ENCODE measurements around the gene C19orf47.
A peak's percentile ranks its signal among the peaks of the same experiment; 100 is the strongest.

The C19orf47 gene

GRCh38 chr19:40348125-40348913, at the start of gene C19orf47, which contains the start of gene PLD3:
C19orf47 (minus strand) TSS chr19:40348397; CDS start chr19:40341857, 6,540 bp downstream.
PLD3 (plus strand) TSS chr19:40348695; CDS start chr19:40366484, 17,789 bp downstream.
- peak; percentile 98 to 100 for DNase-seq

- DNase-seq, result no peak
These were observed 49.3 kb upstream of the C19orf47 start for GRCh38 chr19:40397568-40397906.

- DNase-seq, result no peak
These were observed 48.8 kb upstream of the C19orf47 start for GRCh38 chr19:40396886-40397567.

GRCh38 chr19:40395956-40396355, 47.8 kb upstream of the C19orf47 start:
- DNase-seq, result no peak

- no peak for DNase-seq
These were observed 46.6 kb upstream of the C19orf47 start for GRCh38 chr19:40394816-40395210.

- no peak for DNase-seq
These were observed 46.0 kb upstream of the C19orf47 start for GRCh38 chr19:40393894-40394815.

GRCh38 chr19:40392894-40393517, 44.8 kb upstream of the C19orf47 start:
- no peak for DNase-seq

- no peak for DNase-seq
These were observed 43.9 kb upstream of the C19orf47 start for GRCh38 chr19:40392123-40392522.

- no peak for DNase-seq
These were observed 42.0 kb upstream of the C19orf47 start, which contains the start of gene HIPK4 for GRCh38 chr19:40390084-40390742. HIPK4 (minus strand) TSS chr19:40390181; CDS start chr19:40389902, 279 bp downstream.

- no peak for DNase-seq
These were observed 41.3 kb upstream of the C19orf47 start for GRCh38 chr19:40389404-40390083.

GRCh38 chr19:40388481-40388880, 40.3 kb upstream of the C19orf47 start:
- no peak for DNase-seq

GRCh38 chr19:40387155-40387554, 39.0 kb upstream of the C19orf47 start:
- no peak for DNase-seq

- DNase-seq, result no peak
These were observed 35.6 kb upstream of the C19orf47 start for GRCh38 chr19:40383668-40384248.

GRCh38 chr19:40381321-40381720, 33.1 kb upstream of the C19orf47 start:
- DNase-seq, result no peak

GRCh38 chr19:40380199-40381037, 32.2 kb upstream of the C19orf47 start:
- no peak for DNase-seq

- DNase-seq, result no peak
These were observed 31.4 kb upstream of the C19orf47 start for GRCh38 chr19:40379446-40380198.

GRCh38 chr19:40378509-40378908, 30.3 kb upstream of the C19orf47 start:
- no peak for DNase-seq

- no peak for DNase-seq
These were observed 29.7 kb upstream of the C19orf47 start for GRCh38 chr19:40377876-40378385.

- no peak for DNase-seq
These were observed 28.2 kb upstream of the C19orf47 start for GRCh38 chr19:40376286-40376862.
